GM12875 (cell line): ENCODE measurements around the gene GID4.

Experiments
- H3K4me3 ChIP-seq: one replicate; pipeline ENCODE4 v1.5.1; 2011; ENCODE audit warnings: low read depth, low read length, control low read depth
- CTCF ChIP-seq: IDR thresholded peaks from 2 replicates; pipeline ENCODE4 v1.5.1; 2011; ENCODE audit warnings: low read depth, mild to moderate bottlenecking, control low read depth, inconsistent platforms, low read length, moderate library complexity, borderline replicate concordance; ENCODE audit not compliant: insufficient read depth

GID4 gene

GRCh38 chr17:18065546-18065945 lies 26.3 kb downstream of the GID4 start:
- no peak for TF ChIP-seq CTCF
- no peak overlapping the region for H3K4me3 ChIP-seq

GRCh38 chr17:18066866-18067265 lies 27.7 kb downstream of the GID4 start:
- TF ChIP-seq CTCF = no peak
- no peak overlapping the region for H3K4me3 ChIP-seq

- TF ChIP-seq CTCF = no peak
- H3K4me3 ChIP-seq = no peak overlapping the region
Measured at GRCh38 chr17:18069101-18069500, 29.9 kb downstream of the GID4 start.

- no peak overlapping the region for H3K4me3 ChIP-seq
- no peak for TF ChIP-seq CTCF
Measured at GRCh38 chr17:18070861-18071340, 31.7 kb downstream of the GID4 start.

GRCh38 chr17:18071751-18072150 lies 32.5 kb downstream of the GID4 start:
- TF ChIP-seq CTCF = no peak
- H3K4me3 ChIP-seq = no peak overlapping the region

- no peak overlapping the region for H3K4me3 ChIP-seq
- no peak for TF ChIP-seq CTCF
Measured at GRCh38 chr17:18074566-18075272, 35.5 kb downstream of the GID4 start.

- no peak overlapping the region for H3K4me3 ChIP-seq
- no peak for TF ChIP-seq CTCF
Measured at GRCh38 chr17:18076936-18077335, 37.7 kb downstream of the GID4 start.
